ENCODE results near the gene ADK.
"Not testable (repeated sequence)": the region's sequence is repeated elsewhere in the genome, so short reads cannot be mapped to it uniquely, and the experiment has no call there.

ADK gene

DNA sequence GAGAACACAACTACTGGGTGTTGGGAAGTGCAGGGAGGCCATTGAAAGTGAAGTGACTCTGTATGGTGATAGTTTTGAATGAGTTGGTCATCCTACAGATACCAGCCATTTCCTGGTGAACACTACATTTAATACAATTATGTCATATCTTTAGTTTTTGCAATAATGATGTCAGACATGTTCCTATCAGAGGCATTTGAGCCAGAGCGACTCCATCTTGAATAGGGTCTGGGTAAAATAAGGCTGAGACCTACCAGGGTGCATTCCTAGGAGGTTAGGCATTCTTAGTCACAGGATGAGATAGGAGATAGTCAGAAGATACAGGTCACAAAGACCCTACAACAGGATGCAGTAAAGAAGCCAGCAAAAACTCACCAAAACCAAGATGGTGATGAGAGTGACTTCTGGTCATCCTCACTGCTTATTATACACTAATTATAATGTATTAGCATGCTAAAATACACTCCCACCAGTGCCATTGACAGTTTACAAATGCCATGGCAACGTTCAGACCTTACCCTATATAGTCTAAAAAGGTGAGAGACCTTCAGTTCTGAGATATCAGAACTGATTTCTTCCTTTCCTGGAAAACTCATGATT, 28.2 kb downstream of the ADK start:
- no peak for DNase-seq (ENCODE audit: low read depth)

DNA sequence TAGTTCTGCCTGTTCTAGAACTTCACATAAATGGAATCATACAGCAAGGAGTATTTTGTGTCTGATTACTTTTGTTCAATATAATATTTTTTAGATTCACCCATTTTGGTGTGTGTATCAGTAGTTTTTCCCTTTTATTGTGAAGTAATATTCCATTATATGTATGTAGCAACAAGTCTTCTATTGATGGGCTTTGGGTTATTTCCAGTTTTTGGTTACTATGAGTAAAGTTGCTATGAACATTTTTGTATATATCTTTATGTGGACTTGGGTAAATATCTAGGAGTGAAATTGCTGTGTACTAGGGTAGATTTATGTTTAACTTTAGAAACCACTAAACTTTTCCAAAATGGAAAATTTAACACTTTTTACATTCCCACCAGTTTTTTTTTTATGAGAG, 35.7 kb downstream of the ADK start:
- no peak for DNase-seq (ENCODE audit: low read depth)

DNA sequence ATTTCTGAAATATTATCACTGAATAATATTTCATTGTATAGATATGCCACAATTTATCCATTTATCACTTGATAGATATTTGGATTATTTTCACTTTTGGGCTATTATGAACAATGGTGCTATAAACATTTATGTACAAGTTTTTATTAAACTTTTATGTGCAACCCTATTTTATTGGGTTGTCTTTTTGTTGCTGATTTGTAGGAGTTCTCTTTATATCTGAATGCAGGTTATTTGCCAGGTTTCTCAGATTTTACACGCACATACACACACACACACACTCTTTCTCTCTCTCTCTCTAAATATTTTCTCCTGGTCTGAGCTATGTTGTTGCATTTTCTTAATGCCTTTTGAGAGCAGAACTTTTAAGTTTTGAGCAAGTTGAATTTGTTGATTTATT, 36.2 kb downstream of the ADK start:
- no peak for DNase-seq (ENCODE audit: low read depth)

DNA sequence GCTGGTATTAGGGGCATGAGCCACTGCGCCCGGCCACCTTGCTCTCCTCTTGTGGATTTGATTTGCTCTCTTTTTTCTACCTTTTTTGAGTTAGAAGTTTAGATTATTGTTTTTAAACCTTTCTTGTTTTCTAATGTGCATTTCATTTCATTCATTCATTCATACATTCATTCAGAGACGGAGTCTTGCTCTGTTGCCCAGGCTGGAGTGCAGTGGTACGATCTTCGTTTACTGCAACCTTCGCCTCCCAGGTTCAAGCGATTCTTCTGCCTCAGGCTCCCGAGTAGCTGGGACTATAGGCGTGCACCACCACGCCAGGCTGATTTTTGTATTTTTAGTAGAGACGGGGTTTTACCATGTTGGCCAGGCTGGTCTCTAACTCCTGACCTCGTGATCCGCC, 37.6 kb downstream of the ADK start:
- not testable (repeated sequence) for DNase-seq (ENCODE audit: low read depth)

DNA sequence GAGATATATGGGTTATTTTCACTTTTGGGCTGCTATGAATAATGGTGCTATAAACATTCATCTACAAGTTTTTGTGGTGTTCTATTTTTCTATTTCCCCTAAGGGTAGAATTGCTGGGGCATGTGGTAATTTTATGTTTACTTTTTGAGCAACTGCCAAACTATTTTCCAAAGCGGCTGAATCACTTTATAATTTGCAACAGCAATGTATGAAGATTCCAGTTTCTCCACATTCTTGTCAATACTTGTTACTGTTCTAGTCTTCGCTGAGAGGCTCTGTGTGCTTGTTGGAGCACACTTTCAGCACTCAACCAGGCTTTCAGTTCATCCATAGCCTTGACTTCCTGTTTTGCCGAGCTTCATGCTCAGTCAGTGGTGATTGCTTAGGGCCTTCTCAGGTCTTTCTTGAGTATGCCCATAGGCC, 39.0 kb downstream of the ADK start:
- peak; percentile 91 for DNase-seq (ENCODE audit: low read depth)

DNA sequence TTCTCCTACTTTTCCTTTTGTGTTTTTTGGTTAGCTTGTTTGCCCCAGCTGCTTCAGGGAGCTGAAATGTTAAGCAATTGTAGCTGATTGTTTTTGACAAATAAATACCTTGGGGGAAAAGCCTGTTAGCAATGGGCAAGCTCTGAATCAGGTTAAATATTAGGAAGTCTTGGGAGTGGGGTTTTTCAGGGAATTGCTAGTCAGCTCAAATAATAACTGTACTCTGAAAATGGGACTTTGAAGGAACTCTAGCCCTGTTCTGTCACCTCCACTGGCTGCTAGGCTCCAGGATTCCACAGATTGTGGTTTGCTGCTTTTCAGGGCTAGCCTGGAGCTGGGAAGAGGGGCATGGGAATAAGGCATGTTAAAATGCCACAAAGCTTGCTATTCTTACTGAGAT, 39.5 kb downstream of the ADK start:
- DNase-seq (ENCODE audit: low read depth) = no peak

DNA sequence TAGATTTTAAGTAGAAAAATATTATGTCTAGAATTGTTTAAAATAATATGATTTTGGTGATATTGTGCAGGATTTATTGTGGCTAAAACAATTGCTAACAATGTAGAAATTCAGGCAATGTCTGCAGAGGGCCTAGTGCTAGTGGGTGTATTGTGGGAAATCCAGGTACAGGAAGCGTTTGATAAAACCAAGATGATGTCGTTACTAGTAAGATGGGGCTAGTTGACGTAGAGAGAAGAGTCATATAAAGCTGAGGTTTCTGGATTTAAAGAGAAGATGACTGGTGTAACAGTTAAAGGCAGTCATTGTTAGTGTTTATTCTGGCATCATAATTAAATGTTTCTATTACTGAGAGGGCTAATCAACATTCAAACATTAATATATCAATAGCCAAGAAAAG, 43.5 kb downstream of the ADK start:
- no peak for DNase-seq (ENCODE audit: low read depth)

DNA sequence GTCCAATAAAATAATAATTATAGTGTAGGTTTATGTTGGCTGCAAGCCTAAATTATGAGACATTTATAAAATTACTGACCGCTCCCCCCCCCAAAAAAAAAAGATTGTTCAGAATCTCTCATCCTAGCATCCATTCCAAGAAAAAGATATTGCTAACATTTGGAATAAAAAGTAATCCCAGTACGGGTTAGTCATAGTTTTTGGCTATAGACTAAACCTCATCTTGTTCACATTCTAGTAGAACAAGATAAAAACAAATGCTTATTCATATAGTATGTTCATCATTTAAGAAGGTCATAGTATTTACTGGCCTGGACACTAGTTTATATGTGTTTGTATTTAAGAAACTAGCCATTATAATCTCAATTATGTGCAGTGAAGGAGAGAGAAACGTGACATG, 44.0 kb downstream of the ADK start:
- DNase-seq (ENCODE audit: low read depth) = no peak

DNA sequence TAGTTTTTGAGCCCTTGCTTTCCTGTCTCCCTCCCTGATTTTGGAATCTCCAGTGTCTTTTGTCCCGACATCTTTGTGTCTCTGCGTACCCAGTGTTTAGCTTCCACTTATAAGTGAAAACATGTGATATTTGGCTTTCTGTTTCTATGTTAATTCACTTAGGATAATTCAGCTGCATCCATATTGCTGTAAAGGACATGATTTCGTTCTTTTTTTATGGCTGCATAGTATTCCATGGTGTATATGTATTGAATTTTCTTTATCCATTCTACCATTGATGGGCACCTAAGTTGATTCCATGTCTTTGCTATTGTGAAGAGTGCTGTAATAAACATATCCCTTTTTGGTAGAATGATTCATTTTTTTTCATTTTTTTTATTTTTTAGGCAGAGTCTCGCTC, 48.3 kb downstream of the ADK start:
- DNase-seq (ENCODE audit: low read depth) = no peak

DNA sequence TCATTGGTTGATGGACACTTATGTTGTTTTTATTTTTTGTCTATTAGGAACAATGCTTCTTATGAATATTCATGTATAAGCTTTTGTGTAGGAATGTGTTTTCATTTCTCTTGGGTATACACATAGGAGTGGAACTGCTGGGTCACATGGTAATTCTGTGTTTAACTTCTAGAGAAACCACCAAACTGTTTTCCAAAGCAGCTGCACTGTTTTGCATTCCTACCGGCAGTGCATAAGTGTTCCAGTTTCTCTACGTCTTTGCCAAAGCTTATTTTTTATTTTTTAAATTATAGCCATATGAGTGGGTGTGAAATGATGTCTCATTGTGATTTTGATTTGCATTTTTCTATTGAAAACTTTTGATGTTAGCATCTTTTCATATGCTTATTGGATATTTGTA, 51.3 kb downstream of the ADK start:
- DNase-seq (ENCODE audit: low read depth) = peak; percentile 55

DNA sequence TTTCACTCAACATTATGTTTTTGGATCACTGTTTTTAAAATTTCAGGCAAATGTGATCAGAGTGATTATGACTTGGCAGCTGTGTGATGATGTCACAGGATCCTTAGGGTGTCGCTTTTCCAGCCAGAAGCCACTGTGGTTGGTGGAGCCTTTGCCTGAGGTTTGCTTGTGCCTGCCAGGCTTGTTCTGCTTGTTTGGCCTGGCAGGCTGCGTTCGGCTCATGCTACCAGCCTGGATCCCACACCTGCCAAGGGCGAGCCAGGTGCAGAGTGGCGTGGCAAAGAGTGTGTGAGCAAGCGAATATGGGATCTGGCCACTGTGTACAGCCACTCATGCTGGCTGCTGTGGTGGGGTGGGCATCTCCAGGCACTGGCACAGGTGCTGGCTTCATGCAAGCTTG, 55.7 kb downstream of the ADK start:
- DNase-seq (ENCODE audit: low read depth) = no peak

DNA sequence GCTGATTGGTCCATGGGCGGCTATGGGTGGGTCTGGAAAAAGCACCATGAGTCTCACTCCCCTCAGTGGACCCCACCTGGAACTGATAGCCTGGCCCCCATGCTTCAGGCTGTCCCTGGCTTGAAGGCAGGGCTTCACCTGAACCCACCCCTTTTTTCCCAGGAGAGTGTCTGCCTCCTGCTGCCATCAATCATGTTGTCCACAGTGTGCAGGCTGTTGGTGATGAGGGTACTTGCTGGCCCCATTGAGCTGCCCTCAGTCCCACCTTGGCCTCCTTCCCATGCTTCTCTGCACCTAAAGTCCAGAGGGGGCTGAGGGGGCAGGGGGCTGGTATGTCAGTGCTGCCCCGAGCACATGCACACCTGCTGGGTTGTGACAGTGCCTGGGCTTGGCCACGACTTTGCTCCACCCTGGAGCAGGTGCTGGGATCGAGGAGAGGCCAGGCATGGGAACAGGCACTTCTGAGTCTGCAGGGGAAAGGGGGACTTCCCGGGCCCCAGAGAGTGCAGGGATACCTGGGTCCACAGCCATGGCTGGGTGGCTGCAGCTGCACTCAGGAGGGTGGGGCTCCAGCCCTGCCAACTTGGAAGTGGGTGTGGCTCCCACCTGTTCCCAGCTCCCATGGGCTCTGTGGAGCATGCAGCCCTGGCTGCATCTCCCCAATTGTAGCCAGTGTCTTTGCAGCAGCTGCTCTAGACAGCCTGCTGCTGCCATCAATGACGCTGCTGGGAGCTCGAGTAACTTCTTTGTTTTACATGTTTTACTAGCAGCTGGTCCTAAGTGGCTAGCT, 56.9 kb downstream of the ADK start:
- no peak for DNase-seq (ENCODE audit: low read depth)

DNA sequence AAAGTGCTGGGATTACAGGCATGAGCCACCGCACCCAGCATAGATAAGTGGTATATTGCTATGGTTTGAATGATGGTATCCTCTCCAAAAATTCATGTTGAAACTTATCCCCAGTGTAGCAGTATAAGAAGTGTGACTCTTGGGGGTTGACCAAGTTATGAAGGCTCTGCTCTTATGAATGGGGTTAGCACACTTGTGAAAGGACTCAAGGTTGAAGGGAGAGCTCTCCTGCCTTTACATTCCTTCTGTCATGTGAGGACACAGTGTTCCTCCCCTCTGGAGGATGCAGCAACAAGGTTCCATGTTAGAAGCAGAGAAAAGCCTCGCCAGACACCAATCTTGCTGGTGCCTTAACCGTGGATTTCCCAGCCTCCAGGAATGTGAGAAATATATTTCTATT, 58.0 kb downstream of the ADK start:
- DNase-seq (ENCODE audit: low read depth) = no peak

DNA sequence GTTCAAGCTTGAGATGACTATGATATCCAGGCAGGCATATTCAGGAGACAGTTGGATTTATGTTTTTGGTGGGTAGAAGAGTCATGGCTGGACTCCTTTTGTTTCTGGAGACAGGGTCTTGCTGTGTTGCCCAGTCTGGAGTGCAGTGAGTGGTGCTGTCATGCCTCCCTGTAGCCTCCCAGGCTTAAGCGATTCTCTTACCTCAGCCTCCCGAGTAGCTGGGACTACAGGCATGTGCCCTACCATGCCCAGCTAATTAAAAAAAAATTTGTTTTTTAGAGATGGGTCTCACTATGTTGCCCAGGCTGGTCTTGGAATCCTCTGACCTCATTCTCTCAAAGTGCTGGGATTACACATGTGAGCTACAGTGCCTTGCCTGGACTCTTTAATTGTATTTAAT, 62.0 kb downstream of the ADK start:
- no peak for DNase-seq (ENCODE audit: low read depth)

DNA sequence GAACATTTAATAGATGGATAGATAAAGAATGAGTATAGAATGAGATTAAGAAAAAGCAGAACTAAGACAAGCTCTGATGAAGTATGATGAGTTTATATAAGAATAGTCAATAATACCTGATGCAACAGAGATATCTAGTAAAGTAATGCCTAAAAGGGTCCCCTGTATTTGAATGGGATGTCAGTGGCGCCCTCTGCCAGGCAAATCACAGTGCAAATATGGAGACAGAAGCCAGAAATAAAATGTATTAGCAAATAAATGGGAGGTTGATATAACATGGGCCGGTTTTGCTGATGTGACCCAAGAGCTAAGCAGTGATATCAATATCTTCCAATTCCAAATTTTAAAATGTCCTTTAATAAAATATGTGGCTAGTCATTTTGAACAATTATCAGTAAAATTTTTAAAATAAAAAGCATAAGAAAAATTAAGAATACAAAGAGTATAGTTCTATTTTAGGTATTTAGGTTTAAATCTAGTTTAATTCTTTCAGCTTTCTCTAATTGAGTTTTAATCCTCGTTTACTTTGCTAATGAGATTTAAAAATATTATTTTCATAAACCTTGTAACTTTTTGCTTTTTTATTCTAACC, 62.6 kb downstream of the ADK start:
- DNase-seq (ENCODE audit: low read depth) = peak; percentile 72

DNA sequence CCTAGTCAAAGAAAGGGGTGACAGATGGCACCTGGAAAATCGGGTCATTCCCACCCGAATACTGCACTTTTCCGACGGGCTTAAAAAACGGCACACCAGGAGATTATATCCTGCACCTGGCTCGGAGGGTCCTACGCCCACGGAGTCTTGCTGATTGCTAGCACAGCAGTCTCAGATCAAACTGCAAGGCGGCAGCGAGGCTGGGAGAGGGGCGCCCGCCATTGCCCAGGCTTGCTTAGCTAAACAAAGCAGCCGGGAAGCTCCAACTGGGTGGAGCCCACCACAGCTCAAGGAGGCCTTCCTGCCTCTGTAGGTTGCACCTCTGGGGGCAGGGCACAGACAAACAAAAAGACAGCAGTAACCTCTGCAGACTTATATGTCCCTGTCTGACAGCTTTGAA, 66.1 kb downstream of the ADK start:
- not testable (repeated sequence) for DNase-seq (ENCODE audit: low read depth)

DNA sequence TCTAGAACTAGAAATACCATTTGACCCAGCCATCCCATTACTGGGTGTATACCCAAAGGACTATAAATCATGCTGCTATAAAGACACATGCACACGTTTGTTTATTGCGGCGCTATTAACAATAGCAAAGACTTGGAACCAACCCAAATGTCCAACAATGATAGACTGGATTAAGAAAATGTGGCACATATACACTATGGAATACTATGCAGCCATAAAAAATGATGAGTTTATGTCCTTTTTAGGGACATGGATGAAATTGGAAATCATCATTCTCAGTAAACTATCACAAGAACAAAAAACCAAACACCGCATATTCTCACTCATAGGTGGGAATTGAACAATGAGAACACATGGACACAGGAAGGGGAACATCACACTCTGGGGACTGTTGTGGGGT, 71.4 kb downstream of the ADK start:
- DNase-seq (ENCODE audit: low read depth) = not testable (repeated sequence)

DNA sequence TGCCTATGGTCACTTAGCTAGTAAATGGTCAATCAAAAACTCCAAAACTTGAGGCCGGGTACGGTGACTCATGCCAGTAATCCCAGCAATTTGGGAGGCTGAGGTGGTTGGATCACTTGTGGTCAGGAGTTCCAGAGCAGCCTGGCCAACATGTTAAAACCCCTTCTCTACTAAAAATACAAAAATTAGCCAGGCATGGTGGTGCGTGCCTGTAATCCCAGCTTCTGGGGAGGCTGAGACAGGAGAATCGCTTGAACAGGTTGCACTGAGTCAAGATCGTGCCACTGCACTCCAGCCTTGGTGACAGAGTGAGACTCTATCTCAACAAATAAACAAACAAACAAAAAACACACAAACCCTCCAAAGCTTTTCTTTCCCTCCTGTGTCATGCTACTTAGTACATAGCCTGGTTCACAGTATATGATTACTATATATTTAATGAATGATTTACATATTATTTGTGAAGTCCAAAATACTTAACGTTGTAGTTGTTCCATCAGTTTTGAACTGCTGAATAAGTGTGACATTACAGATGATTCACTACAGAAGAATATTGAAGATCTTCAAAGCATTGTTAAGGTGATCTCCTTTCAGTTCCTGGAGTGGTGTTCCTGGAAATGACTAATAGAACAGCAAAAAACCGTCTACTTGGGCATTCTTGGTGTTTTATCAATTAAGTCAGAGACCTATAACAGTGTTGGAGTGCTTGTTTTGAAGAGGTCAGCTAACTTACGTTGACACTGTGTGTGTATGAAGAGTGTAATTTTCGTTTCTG, 72.9 kb downstream of the ADK start:
- DNase-seq (ENCODE audit: low read depth) = no peak

DNA sequence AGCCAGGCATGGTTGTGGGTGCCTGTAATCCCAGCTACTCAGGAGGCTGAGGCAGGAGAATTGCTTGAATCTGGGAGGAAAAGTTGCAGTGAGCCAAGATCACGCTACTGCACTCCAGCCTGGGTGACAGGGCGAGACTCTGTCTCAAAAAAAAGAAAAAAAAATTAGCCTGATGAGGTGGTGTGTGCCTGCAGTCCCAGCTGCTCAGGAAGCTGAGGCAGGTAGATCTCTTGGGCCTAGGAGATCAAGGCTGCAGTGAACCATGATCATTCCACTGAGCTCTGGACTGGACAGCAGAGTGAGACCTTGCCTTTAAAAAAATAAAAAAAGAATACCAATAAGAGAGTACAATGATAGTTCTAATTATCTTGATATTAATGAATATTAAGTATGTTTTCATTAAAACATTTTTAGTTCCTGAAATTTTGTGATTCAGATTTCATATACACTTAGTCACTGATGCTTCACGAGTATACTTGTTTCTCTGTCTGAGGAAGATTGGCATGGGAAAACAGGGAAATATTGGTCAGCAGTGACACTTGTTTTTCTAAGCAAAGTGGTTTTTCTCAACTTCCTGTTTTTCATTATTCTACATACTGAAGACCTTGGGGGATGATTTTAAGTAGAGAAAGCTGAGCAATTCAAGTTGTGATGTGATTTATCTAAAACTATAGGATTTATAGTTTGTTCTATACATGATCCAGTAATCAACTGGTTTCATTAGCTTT, 76.8 kb downstream of the ADK start:
- no peak for DNase-seq (ENCODE audit: low read depth)

DNA sequence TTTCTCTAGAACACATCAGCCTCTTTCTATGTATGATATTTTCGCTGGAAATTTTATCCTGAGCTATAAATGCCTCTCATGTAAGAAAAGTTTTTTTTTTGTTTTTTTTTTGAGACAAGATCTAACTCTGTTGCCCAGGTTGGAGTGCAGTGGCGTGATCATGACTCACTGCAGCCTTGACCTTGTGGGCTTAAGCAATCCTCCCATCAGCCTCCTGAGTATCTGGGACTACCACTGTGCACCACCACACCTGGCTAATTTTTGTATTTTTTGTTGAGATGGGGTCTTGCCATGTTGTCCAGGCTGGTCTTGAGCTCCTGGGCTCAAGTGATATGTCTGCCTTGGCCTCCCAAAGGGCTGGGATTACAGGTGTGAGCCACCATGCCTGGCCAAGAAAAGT, 80.4 kb downstream of the ADK start:
- no peak for DNase-seq (ENCODE audit: low read depth)

DNA sequence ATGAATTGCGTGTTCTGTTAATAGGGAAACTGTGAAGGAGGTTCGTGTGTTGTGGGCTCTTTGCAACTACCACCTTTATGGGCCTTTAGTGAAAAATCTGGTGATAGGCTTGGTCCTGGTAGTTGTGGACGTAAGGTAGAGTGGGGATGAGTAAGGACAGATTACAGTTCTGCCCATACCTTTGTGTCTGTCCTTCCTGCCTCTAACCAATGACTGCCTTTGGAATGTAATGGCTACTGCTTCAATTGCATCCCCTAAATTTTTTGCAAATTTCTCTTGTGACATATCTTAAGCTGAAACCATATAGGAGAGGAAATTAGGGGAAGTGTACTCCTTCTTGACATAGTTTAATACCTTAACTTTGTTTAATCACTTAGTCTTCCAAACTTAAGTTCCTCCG, 82.3 kb downstream of the ADK start:
- no peak for DNase-seq (ENCODE audit: low read depth)

DNA sequence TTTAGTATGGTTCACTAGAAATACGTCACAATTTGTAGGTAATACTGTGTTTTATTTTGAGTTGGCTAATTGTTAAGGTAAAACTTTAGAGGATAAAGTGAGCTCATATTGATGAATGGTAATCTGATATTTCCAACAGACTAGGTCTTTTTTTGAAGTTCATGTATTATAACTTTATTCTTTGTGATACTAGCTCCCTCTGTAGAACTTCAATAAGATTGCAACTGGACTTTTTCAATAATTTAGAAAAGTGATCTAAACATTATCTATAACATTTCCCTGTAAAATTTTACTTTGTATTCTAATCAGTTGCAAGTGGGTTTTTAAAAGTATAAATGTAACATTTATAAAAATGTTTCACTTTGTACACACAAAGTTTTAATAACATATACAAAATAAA, 83.5 kb downstream of the ADK start:
- DNase-seq (ENCODE audit: low read depth) = no peak

Measured in fibroblast of the conjunctiva (primary cell).